AG04449 (cell line): Measurements from ENCODE around the gene GPD1L.

Source experiments
- CTCF ChIA-PET: fragments of 350-600 bp; formaldehyde crosslinking; extraction: SDS; loops from one replicate; lab custom pipeline; 2021; ENCODE audit warnings: antibody characterized with exemption; lab: Yijun Ruan, JAX
- POLR2A ChIA-PET: fragments of 400-600, 350-600 bp; formaldehyde crosslinking; extraction: SDS; loops from one replicate; lab custom pipeline; 2020; ENCODE audit warnings: antibody characterized with exemption, inconsistent platforms; lab: Yijun Ruan, JAX
- DNase-seq: peaks from one replicate; pipeline ENCODE4 v3.0.0-alpha.2; 2010; ENCODE audit warnings: low read depth, low spot score
- H3K4me3 ChIP-seq: 2 replicates; pipeline ENCODE4 v1.5.1; 2011; ENCODE audit warnings: low read depth, mild to moderate bottlenecking, control low read depth, low read length
- TF ChIP-seq, protein P1 (sequence below): IDR thresholded peaks from one replicate; pipeline ENCODE4 v1.5.1; 2011; ENCODE audit warnings: mild to moderate bottlenecking, moderate library complexity, low read length, control low read depth, inconsistent platforms; ENCODE audit not compliant: insufficient read depth; ENCODE audit errors: missing control alignments

The GPD1L gene

DNA sequence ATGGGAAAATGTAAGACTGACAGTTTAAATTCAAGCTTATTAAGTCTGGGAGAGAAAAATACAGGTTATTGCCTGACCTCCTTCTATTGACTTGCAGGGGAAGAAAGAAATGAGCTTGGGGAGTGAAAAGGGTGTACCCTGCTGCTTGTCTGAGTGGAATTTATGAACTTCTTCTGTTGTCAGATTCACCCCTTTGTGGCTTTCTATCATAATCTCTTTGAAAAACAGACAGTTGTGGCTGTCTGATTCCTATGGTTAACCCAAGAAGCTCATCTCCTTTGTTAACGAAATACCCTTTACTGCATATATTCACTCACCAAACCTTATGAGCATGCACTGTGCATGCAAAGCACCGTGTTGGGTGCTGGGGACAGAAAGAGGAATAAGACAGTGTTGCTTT lies 22.5 kb downstream of the GPD1L start:
- no peak for DNase-seq
- TF ChIP-seq, protein P1, sequence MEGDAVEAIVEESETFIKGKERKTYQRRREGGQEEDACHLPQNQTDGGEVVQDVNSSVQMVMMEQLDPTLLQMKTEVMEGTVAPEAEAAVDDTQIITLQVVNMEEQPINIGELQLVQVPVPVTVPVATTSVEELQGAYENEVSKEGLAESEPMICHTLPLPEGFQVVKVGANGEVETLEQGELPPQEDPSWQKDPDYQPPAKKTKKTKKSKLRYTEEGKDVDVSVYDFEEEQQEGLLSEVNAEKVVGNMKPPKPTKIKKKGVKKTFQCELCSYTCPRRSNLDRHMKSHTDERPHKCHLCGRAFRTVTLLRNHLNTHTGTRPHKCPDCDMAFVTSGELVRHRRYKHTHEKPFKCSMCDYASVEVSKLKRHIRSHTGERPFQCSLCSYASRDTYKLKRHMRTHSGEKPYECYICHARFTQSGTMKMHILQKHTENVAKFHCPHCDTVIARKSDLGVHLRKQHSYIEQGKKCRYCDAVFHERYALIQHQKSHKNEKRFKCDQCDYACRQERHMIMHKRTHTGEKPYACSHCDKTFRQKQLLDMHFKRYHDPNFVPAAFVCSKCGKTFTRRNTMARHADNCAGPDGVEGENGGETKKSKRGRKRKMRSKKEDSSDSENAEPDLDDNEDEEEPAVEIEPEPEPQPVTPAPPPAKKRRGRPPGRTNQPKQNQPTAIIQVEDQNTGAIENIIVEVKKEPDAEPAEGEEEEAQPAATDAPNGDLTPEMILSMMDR, result no peak
- ChIA-PET CTCF (interaction anchor here (4.6 kb wide), 1 partner anchor 15 kb away, joined by 18 read pairs; no protein-coding TSS in a partner anchor), POLR2A (no interaction called here)
- H3K4me3 ChIP-seq, result no peak overlapping the region

DNA sequence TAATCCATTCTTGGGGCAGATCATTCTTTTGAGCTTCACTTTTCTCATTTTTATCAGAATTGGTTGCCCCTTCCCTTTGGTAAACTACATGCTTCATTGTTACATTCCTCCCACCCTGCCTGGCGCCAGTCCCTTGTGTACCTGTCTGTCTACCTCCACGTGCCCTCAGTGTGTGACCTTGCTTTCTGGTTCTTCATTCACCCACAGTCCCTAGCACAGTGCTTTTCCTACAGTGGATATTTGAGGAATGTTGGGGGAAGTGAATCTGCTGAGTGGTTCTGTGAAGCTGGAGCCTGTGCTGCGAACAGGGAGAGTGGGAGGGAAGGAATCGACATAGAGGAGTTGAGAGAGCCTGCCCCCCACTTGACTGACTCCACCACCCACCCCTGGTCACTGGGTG lies 23.4 kb downstream of the GPD1L start:
- TF ChIP-seq, protein P1, result no peak
- ChIA-PET CTCF (interaction anchor here (1.5 to 4.6 kb wide), 2 partner anchors 15 to 47 kb away, joined by 3 to 18 read pairs; no protein-coding TSS in a partner anchor), POLR2A (no interaction called here)
- no peak overlapping the region for H3K4me3 ChIP-seq
- DNase-seq, result no peak

DNA sequence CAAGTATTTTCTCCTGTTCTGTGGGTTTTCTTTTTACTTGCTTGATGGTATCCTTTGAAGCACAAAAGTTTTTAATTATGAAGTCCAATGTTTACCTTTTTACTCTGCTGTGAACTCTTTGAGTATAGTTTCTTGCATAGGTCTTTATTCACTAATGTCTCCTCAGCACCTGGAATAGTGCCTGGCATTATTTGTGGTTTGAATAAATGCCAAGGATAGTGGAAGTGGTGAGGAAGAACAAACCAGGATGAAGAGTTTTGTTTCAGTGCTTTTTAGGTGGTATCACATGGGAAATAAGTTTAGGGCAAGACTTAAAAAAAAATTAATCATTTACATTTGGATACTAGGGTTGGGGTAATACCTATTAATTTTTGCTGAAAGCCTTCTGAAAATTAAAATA lies 25.7 kb downstream of the GPD1L start:
- DNase-seq, result no peak
- TF ChIP-seq, protein P1, result no peak
- no peak overlapping the region for H3K4me3 ChIP-seq
- CTCF ChIA-PET, result interaction anchor here (4.7 kb wide), 1 partner anchor 13 kb away, joined by 26 read pairs; no protein-coding TSS in a partner anchor
- POLR2A ChIA-PET, result no interaction called here

DNA sequence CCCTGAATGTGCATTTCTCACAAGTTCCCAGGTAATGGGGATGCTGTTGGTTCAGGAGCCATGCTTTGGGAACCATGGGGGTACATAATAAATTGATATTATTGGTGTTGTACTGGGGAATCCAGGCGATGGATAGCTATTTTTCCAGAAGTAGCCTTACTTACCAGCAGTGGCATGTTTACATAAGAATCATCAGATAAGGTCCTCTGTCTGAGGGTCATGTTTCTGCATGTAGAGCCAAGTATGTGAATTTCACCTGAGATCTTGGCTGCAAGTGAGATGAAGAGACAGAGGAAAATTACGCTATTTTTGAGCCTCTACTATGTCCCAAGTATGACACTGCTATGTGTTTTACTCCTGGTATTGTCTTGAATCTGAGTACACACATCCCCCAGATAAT lies 26.3 kb downstream of the GPD1L start:
- TF ChIP-seq, protein P1, result no peak
- ChIA-PET POLR2A (no interaction called here), CTCF (interaction anchor here (1.0 to 4.7 kb wide), 2 partner anchors 12 to 43 kb away, joined by 4 to 26 read pairs; no protein-coding TSS in a partner anchor)
- no peak overlapping the region for H3K4me3 ChIP-seq
- DNase-seq, result no peak

DNA sequence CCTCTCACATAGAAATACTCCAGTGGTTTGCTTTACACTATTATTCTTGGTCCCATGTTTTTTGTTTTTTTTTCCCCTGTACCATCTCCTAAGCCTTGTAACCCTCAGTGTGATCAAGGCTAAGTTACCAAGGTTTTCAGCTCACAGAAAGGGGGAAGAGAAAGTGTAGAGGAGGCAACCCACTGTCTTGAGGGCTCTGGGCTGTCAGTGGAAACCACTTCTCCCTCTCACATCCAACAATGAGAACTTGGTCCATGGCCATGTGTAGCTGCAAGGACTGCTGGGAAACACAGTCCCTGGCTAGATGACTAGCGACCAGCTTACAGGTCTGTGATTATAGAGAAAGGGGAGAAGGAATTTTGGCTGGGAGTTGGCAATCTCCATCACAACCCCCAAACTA lies 30.3 kb downstream of the GPD1L start:
- ChIA-PET POLR2A (no interaction called here), CTCF (interaction anchor here (1.3 to 4.7 kb wide), 2 partner anchors 8 to 18 kb away, joined by 3 to 26 read pairs; no protein-coding TSS in a partner anchor)
- TF ChIP-seq, protein P1, result no peak
- DNase-seq, result no peak
- no peak overlapping the region for H3K4me3 ChIP-seq

DNA sequence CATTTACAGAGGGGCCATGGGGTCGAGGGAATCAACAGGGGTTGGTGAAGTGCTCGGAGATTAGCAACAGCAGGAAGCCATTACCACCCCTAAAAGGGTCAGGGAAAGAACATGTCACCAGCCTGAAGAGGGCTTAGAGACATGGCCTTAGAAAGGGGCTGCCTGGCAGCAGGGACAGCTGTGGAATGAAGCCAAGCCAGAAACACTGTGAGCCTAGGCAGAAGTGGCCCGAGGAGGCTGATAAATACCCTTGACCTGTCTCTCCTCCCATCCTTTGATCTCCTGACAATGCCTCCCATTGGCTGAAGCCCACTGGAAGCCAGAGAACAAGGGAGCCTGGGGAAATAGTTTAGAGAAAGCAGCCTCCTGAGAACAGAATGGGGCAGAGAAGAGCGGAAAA lies 31.4 kb downstream of the GPD1L start:
- no peak for DNase-seq
- ChIA-PET CTCF (no interaction called here), POLR2A (no interaction called here)
- no peak overlapping the region for H3K4me3 ChIP-seq
- TF ChIP-seq, protein P1, result no peak
